H1 (cell line): Measurements from ENCODE around the gene LPXN. TPM values are rescaled to one million over a fixed set of nuclear protein-coding genes. Genes with fewer than 3 reads are reported as not detected.

ENCODE experiments used
- CBX8 ChIP-seq: fragments of 300-800, 300-1000 bp; sonication (generic); IDR thresholded peaks from 2 replicates; pipeline ENCODE4 v1.7.1; 2016; ENCODE audit warnings: low read depth, low read length, borderline replicate concordance
- KDM1A ChIP-seq: fragments of 200-600, 300-600 bp; sonication (generic); IDR thresholded peaks from 2 replicates; pipeline ENCODE4 v1.7.1; 2016; ENCODE audit warnings: mild to moderate bottlenecking, low read length, borderline replicate concordance
- PHF8 ChIP-seq: fragments of 200-600 bp; sonication (generic); conservative IDR thresholded peaks from 2 replicates; pipeline ENCODE4 v1.7.1; 2012; ENCODE audit warnings: low read depth, mild to moderate bottlenecking, inconsistent platforms, low read length, moderate library complexity
- POU5F1 ChIP-seq: IDR thresholded peaks from 2 replicates; pipeline ENCODE4 v1.6.1; 2011; ENCODE audit warnings: low read depth, mild to moderate bottlenecking, low read length, moderate library complexity
- SP2 ChIP-seq: IDR thresholded peaks from 2 replicates; pipeline ENCODE4 v1.6.1; 2012; ENCODE audit warnings: mild to moderate bottlenecking, low read length, inconsistent platforms
- SP4 ChIP-seq: IDR thresholded peaks from 2 replicates; pipeline ENCODE4 v1.6.1; 2012; ENCODE audit warnings: low read length, inconsistent platforms
- SRF ChIP-seq: IDR thresholded peaks from 2 replicates; pipeline ENCODE4 v1.6.1; 2011; ENCODE audit warnings: mild to moderate bottlenecking, low read depth, low read length, moderate library complexity
- TAF1 ChIP-seq: IDR thresholded peaks from 2 replicates; pipeline ENCODE4 v1.6.1; 2011; ENCODE audit warnings: mild to moderate bottlenecking, low read depth, low read length
- TCF12 ChIP-seq: IDR thresholded peaks from 2 replicates; pipeline ENCODE4 v1.6.1; 2011; ENCODE audit warnings: low read depth, mild to moderate bottlenecking, low read length
- polyA plus RNA-seq, 7 experiments: library from polyadenylated mRNA; depleted of rRNA in 3 of 7; stranded (reverse) in 5 of 7; unstranded in 2 of 7; fragments of >200 nt in 5 of 7; fragments of 200-250 nt in 2 of 7; gene quantifications; 1 replicate in 5 of 7; 2 replicates in 1 of 7; 4 replicates in 1 of 7; pipeline versions ENCODE4 v1.2.1 to v1.2.3, GENCODE V29; 2011 to 2013; ENCODE audit warnings: missing spikeins in 2 of 7, mixed read lengths in 2 of 7
- total RNA-seq: library from RNA; stranded (reverse); fragmentation: NEBNext Ultra II Directional; extraction: Animal tissue kit (Norgen Biotek cat#: 25700); gene quantifications from 2 replicates; pipeline ENCODE4 v1.2.1, GENCODE V29; 2021

The LPXN gene
- total and polyA plus RNA-seq, 2 of the 8 experiments (the other 6 are each of a cell fraction or from before 2014, with no cell fraction given): 1.4 to 2.7 TPM

- no peak for TF ChIP-seq POU5F1
- TF ChIP-seq SRF: no peak
- TF ChIP-seq TCF12: no peak
- TF ChIP-seq SP2: no peak
- no peak for TF ChIP-seq SP4
- no peak for TF ChIP-seq TAF1
- TF ChIP-seq KDM1A: no peak
- no peak for TF ChIP-seq PHF8
- TF ChIP-seq CBX8: no peak
These were observed 17.3 kb upstream of the LPXN start (continued) for GRCh38 chr11:58592760-58593472.
